Fibroblast of mammary gland (primary cell): ENCODE data around the gene SCCPDH.

Source experiments
- DNase-seq: peaks from one replicate; pipeline ENCODE4 v3.0.0-alpha.2; 2010; ENCODE audit warnings: low read depth
- H3K4me3 ChIP-seq: 2 replicates; pipeline ENCODE4 v1.5.1; 2011; ENCODE audit warnings: low read depth, mild to moderate bottlenecking, low read length, moderate library complexity; ENCODE audit not compliant: control insufficient read depth
- TF ChIP-seq, protein P1 (sequence below): conservative IDR thresholded peaks from 2 replicates; pipeline ENCODE4 v1.5.1; 2011; ENCODE audit warnings: low read depth, low read length, inconsistent platforms; ENCODE audit not compliant: control insufficient read depth, insufficient read depth

SCCPDH gene

DNA sequence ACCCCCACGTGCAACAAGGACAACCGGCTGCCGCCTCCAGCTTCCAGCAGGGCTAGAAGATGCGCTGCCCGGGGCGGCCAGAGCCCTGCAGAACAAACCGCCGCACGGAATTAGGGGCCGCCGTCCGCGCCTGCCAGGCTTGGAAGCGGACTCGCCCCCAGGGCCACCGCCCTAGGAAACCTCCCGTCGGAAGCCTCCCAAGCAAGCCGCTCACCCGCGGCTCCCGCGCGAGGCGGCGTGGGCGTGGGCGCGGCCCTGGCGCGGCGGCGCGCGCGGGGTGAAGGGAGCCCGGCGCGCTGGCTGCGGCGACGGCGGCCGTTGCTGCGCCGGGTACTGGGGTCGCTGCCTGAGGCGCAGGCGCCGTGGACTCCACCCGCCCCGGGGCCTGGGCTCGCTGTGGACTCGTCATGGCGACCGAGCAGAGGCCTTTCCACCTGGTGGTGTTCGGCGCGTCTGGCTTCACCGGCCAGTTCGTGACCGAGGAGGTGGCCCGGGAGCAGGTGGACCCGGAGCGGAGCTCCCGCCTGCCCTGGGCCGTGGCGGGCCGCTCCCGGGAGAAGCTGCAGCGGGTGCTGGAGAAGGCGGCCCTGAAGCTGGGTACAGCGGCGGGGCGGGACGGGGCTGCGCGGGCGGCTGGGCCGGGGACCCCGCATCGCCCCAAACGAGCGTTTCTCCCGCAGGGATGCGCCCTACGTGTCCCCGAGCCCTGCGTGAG, at the start of gene SCCPDH:
SCCPDH (plus strand) TSS at position 394 of the 715 bp plus-strand sequence; CDS start at position 408, 14 bp downstream.
- H3K4me3 ChIP-seq = peak within 1 kb of the TSS; percentile 78
- TF ChIP-seq, protein P1, sequence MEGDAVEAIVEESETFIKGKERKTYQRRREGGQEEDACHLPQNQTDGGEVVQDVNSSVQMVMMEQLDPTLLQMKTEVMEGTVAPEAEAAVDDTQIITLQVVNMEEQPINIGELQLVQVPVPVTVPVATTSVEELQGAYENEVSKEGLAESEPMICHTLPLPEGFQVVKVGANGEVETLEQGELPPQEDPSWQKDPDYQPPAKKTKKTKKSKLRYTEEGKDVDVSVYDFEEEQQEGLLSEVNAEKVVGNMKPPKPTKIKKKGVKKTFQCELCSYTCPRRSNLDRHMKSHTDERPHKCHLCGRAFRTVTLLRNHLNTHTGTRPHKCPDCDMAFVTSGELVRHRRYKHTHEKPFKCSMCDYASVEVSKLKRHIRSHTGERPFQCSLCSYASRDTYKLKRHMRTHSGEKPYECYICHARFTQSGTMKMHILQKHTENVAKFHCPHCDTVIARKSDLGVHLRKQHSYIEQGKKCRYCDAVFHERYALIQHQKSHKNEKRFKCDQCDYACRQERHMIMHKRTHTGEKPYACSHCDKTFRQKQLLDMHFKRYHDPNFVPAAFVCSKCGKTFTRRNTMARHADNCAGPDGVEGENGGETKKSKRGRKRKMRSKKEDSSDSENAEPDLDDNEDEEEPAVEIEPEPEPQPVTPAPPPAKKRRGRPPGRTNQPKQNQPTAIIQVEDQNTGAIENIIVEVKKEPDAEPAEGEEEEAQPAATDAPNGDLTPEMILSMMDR = no peak
- DNase-seq = peak; percentile 54

GRCh38 chr1:246677842-246678241, 46.4 kb upstream of the SCCPDH start:
- TF ChIP-seq, protein P1 = no peak

DNA sequence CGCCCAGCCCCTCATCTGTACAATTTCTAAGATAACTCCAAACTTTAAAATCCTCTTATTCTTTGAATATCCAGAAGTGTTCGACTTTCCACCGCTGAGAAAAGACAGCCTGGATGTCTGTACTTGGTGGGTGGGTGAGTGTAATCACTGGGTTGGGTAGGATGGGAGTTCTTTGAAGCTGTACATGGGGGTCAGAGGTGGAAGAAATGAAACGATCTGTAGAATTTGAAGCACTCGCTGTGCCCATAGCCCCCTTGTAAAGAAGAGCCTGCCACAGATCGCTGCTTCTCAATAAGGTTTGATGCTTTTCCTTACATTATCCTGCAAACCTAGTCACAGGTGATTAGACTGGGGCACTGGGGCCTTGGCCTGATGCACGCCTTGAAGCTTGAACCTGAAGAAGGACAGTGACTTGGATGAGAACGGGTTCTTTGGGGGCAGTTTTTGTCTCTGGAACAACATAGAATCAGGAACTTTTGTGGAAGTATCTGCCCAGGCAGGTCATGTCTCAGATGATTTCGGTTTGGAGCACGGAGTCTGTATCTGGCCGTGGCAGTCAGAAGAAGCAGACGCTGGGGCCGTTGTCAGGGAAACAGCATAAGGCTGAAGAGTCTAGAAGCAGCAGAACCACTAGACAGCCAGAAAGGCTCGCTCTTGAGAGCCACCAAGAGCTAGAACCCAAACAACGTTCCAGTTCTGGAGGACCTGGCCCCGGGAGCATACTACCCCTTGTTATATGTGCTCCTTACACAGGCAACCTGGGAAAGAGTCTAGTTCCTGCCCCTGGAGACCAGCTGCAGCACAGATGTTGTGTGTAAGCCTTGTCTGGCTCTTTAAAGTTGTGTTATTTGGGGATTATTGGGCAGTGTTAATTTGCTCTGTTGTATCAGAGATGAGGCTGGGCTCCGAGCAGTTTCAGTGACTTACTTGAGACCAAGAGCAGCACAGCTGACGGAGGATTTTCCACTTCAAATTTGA, 45.1 kb upstream of the SCCPDH start:
- DNase-seq = no peak
- TF ChIP-seq, protein P1 = no peak
- H3K4me3 ChIP-seq = no peak overlapping the region

More at GRCh38 chr1:246677842-246678241, 46.4 kb upstream of the SCCPDH start:
- no peak for DNase-seq
- H3K4me3 ChIP-seq = no peak overlapping the region

GRCh38 chr1:246679794-246680177, 44.4 kb upstream of the SCCPDH start:
- H3K4me3 ChIP-seq = no peak overlapping the region
- TF ChIP-seq, protein P1 = no peak
- no peak for DNase-seq

DNA sequence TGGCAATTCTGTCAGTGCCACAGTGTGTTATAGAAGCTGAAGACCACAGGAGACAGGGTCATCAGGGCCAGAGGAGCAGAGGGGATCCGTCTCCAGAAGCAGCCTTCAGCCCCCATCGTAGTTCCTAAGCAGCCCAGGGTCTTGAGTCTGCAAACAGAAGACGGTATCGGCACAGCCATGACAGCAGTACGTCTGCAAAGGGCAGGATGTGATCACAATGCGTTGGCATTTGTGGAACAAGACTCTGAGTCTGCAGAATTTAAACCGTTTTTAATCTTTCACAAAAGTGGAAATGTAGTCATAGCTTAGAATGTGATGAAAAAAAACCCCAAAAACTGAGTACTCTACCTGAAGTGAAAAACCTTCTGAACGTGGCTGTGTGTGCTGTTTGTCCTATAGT, 44.0 kb upstream of the SCCPDH start:
- no peak overlapping the region for H3K4me3 ChIP-seq
- DNase-seq = no peak
- TF ChIP-seq, protein P1 = no peak

- no peak overlapping the region for H3K4me3 ChIP-seq
- TF ChIP-seq, protein P1 = no peak
- DNase-seq = no peak
These were observed 43.5 kb upstream of the SCCPDH start for GRCh38 chr1:246680696-246681130.
